ENCODE results near the gene KCNJ14.

Gene KCNJ14

GRCh38 chr19:48424694-48425219 is 30.6 kb upstream of the KCNJ14 start:
- TF ChIP-seq EGR1 (IDR thresholded peaks at IDR 0.05) (no peak), RAD21 (IDR thresholded peaks at IDR 0.05; ENCODE audit: low read depth) (no peak), ZBTB7A (IDR thresholded peaks at IDR 0.05; ENCODE audit: low read depth) (no peak), TEAD4 (IDR thresholded peaks at IDR 0.05) (no peak), MAX (IDR thresholded peaks at IDR 0.05) (no peak), CEBPB (IDR thresholded peaks at IDR 0.05) (no peak)

GRCh38 chr19:48428670-48429069 is 26.7 kb upstream of the KCNJ14 start:
- TF ChIP-seq NFIC (IDR thresholded peaks at IDR 0.05) (no peak), CEBPB (IDR thresholded peaks at IDR 0.05) (no peak), TCF12 (IDR thresholded peaks at IDR 0.05; ENCODE audit: low read depth) (no peak), TAF1 (IDR thresholded peaks at IDR 0.05; ENCODE audit: low read depth) (no peak), REST (IDR thresholded peaks at IDR 0.05; ENCODE audit: low read depth) (no peak), TEAD4 (IDR thresholded peaks at IDR 0.05) (no peak)

GRCh38 chr19:48433337-48433736 is 22.0 kb upstream of the KCNJ14 start:
- TF ChIP-seq RAD21 (IDR thresholded peaks at IDR 0.05; ENCODE audit: low read depth) (no peak), EP300 (IDR thresholded peaks at IDR 0.05; ENCODE audit: borderline replicate concordance) (no peak), USF1 (IDR thresholded peaks at IDR 0.05) (no peak), NFIC (IDR thresholded peaks at IDR 0.05) (no peak), TCF12 (IDR thresholded peaks at IDR 0.05; ENCODE audit: low read depth) (no peak), EGR1 (IDR thresholded peaks at IDR 0.05) (no peak), ZBTB7A (IDR thresholded peaks at IDR 0.05; ENCODE audit: low read depth) (no peak), CEBPB (IDR thresholded peaks at IDR 0.05) (no peak), REST (IDR thresholded peaks at IDR 0.05; ENCODE audit: low read depth) (no peak), MAX (IDR thresholded peaks at IDR 0.05) (no peak), TAF1 (IDR thresholded peaks at IDR 0.05; ENCODE audit: low read depth) (no peak), YY1 (IDR thresholded peaks at IDR 0.05; ENCODE audit: low read depth) (no peak), FOXM1 (IDR thresholded peaks at IDR 0.05; ENCODE audit: borderline replicate concordance, low read depth) (no peak), CREB1 (IDR thresholded peaks at IDR 0.05; ENCODE audit: low read depth) (no peak), TEAD4 (IDR thresholded peaks at IDR 0.05) (no peak)

- TF ChIP-seq EP300 (IDR thresholded peaks at IDR 0.05; ENCODE audit: borderline replicate concordance) (no peak), RAD21 (IDR thresholded peaks at IDR 0.05; ENCODE audit: low read depth) (no peak), FOXM1 (IDR thresholded peaks at IDR 0.05; ENCODE audit: borderline replicate concordance, low read depth) (no peak), CREB1 (IDR thresholded peaks at IDR 0.05; ENCODE audit: low read depth) (no peak), TCF12 (IDR thresholded peaks at IDR 0.05; ENCODE audit: low read depth) (no peak), TEAD4 (IDR thresholded peaks at IDR 0.05) (no peak), USF1 (IDR thresholded peaks at IDR 0.05) (no peak), TAF1 (IDR thresholded peaks at IDR 0.05; ENCODE audit: low read depth) (no peak), NFIC (IDR thresholded peaks at IDR 0.05) (no peak), YY1 (IDR thresholded peaks at IDR 0.05; ENCODE audit: low read depth) (no peak), REST (IDR thresholded peaks at IDR 0.05; ENCODE audit: low read depth) (no peak), ZBTB7A (IDR thresholded peaks at IDR 0.05; ENCODE audit: low read depth) (no peak)
These were observed 18.8 kb upstream of the KCNJ14 start for GRCh38 chr19:48436586-48436985.
